K562 (cell line): Measurements from ENCODE around the gene DDAH1. TPM values are rescaled to one million over a fixed set of nuclear protein-coding genes. Genes with fewer than 3 reads are reported as not detected.
A peak's percentile ranks its signal among the peaks of the same experiment; 100 is the strongest.

Source experiments
- ATAC-seq: fragments of 200-7000 bp; cut with Tn5 transposase; 3 replicates; pipeline ENCODE4 v1.9.1; 2020; ENCODE audit warnings: moderate library complexity
- BruUV-seq: library from RNA; stranded (reverse); fragments of 400-500 nt; replicated peaks from 2 replicates; lab custom pipeline; 2021; lab: Mats Ljungman, UMichigan
- CTCF ChIA-PET: fragments of 300-600 bp; formaldehyde crosslinking; extraction: SDS; loops from one replicate; lab custom pipeline; 2021; ENCODE audit warnings: low intra/inter-chr PET ratio; lab: Yijun Ruan, JAX
- POLR2A ChIA-PET: fragments of 300-600, 350-650 bp; sonication (Branson Sonifier 250); formaldehyde crosslinking; extraction: SDS; loops from one replicate; lab custom pipeline; 2021; ENCODE audit warnings: antibody characterized with exemption, inconsistent platforms; lab: Yijun Ruan, JAX
- DNase-seq, 4 experiments: peaks; one replicate each; pipeline versions ENCODE4 v3.0.0 to v3.0.0-alpha.2; 2011 to 2018; ENCODE audit warnings: low spot score in 3 of 4, mixed read lengths in 3 of 4; ENCODE audit errors: extremely low read depth in 1 of 4
- FAIRE-seq: peaks from 2 replicates; lab custom pipeline; 2011; peaks lifted over from hg19 to GRCh38; lab: Jason Lieb, UNC
- H2AFZ ChIP-seq: 2 replicates; pipeline ENCODE4 v1.6.0; 2011; ENCODE audit warnings: low read depth, low read length, control low read depth, inconsistent platforms
- H3K27ac ChIP-seq: fragments of 200-600 bp; 3 replicates; pipeline ENCODE4 v1.8.0; 2011; ENCODE audit warnings: low read depth, mild to moderate bottlenecking, control low read depth, inconsistent platforms, low read length, moderate library complexity, mixed read lengths; ENCODE audit errors: extremely low read depth
- H3K27me3 ChIP-seq, 2 experiments: fragments of 300-600 bp in 1 of 2; 2 replicates in 1 of 2; 3 replicates in 1 of 2; pipeline versions ENCODE4 v1.6.0 to v1.8.0; 2011; ENCODE audit warnings: inconsistent platforms in 2 of 2, low read length in 2 of 2, mild to moderate bottlenecking in 1 of 2, mixed read lengths in 1 of 2, moderate library complexity in 1 of 2; ENCODE audit not compliant: control insufficient read depth in 2 of 2, insufficient read depth in 2 of 2
- H3K36me3 ChIP-seq: fragments of 300-600 bp; 3 replicates; pipeline ENCODE4 v1.8.0; 2011; ENCODE audit warnings: mild to moderate bottlenecking, low read length, inconsistent platforms; ENCODE audit not compliant: control insufficient read depth, insufficient read depth
- H3K4me1 ChIP-seq, 2 experiments: fragments of 200-600 bp in 1 of 2; replicated peaks in 1 of 2; 2 replicates in 1 of 2; 3 replicates in 1 of 2; pipeline versions ENCODE4 v1.5.1 to v1.8.0; 2011; ENCODE audit warnings: inconsistent platforms in 2 of 2, low read length in 2 of 2, mild to moderate bottlenecking in 1 of 2, mixed read lengths in 1 of 2, moderate library complexity in 1 of 2; ENCODE audit not compliant: control insufficient read depth in 2 of 2, insufficient read depth in 2 of 2
- H3K4me2 ChIP-seq: 2 replicates; pipeline ENCODE4 v1.6.1; 2011; ENCODE audit warnings: low read length, control low read depth, inconsistent platforms, mixed read lengths; ENCODE audit not compliant: insufficient read depth
- H3K4me3 ChIP-seq: fragments of 200-600 bp; sonication (generic), shearing (Covaris generic); 2 replicates; pipeline ENCODE4 v1.5.1; 2016; ENCODE audit warnings: control low read depth, inconsistent platforms
- H3K79me2 ChIP-seq: fragments of 200-600 bp; 3 replicates; pipeline ENCODE4 v1.8.0; 2011; ENCODE audit warnings: low read length, inconsistent platforms; ENCODE audit not compliant: control insufficient read depth, insufficient read depth
- H3K9ac ChIP-seq, 2 experiments: 2 replicates each; pipeline versions ENCODE4 v1.6.0 to v1.6.1; 2011; ENCODE audit warnings: low read depth in 2 of 2, low read length in 2 of 2, control low read depth in 1 of 2, inconsistent platforms in 1 of 2, mild to moderate bottlenecking in 1 of 2, mixed read lengths in 1 of 2; ENCODE audit not compliant: insufficient read depth in 1 of 2
- H3K9me1 ChIP-seq: one replicate; pipeline ENCODE4 v1.6.0; 2011; ENCODE audit warnings: inconsistent platforms, mild to moderate bottlenecking, low read length, moderate library complexity; ENCODE audit not compliant: control insufficient read depth, insufficient read depth
- H3K9me3 ChIP-seq: replicated peaks from 2 replicates; pipeline ENCODE4 v1.5.1; 2011; ENCODE audit warnings: low read depth, low read length, inconsistent platforms; ENCODE audit not compliant: control insufficient read depth, insufficient read depth
- H4K20me1 ChIP-seq: replicated peaks from 2 replicates; pipeline ENCODE4 v1.6.1; 2011; ENCODE audit warnings: low read length, inconsistent platforms, mixed read lengths; ENCODE audit not compliant: control insufficient read depth, insufficient read depth
- CAMTA2 ChIP-seq: fragments of 250-450 bp; sonication (Bioruptor Pico); conservative IDR thresholded peaks from 2 replicates; pipeline ENCODE4 v1.5.1; 2022
- ETV1 ChIP-seq: fragments of 450-650 bp; conservative IDR thresholded peaks from 2 replicates; pipeline ENCODE4 v1.6.1; 2016; ENCODE audit warnings: missing genetic modification characterization, control low read depth, low read depth, missing compliant biosample characterization
- FOSL1 ChIP-seq: fragments of 200-800 bp; sonication (Bioruptor generic); conservative IDR thresholded peaks from 2 replicates; pipeline ENCODE4 v1.6.1; 2016; ENCODE audit warnings: missing genetic modification characterization, missing compliant biosample characterization
- HDGF ChIP-seq: fragments of 450-650 bp; IDR thresholded peaks from 2 replicates; pipeline ENCODE4 v1.6.1; 2016
- JUN ChIP-seq, 2 experiments: sonication (generic) in 1 of 2; formaldehyde crosslinking in 1 of 2; IDR thresholded peaks; 2 replicates each; pipeline versions ENCODE4 v1.6.1 to v1.8.0; 2012 to 2022; ENCODE audit warnings: borderline replicate concordance in 2 of 2, mild to moderate bottlenecking in 2 of 2, improper control_type of control experiment in 1 of 2, low read depth in 1 of 2, low read length in 1 of 2, missing genetic modification reagents in 1 of 2
- JUND ChIP-seq, 2 experiments: IDR thresholded peaks; 2 replicates in 1 of 2; 3 replicates in 1 of 2; pipeline ENCODE4 v1.6.1; 2011; ENCODE audit warnings: borderline replicate concordance in 2 of 2, low read depth in 2 of 2, low read length in 2 of 2, improper control_type of control experiment in 1 of 2, missing biosample characterization in 1 of 2, missing genetic modification characterization in 1 of 2, missing genetic modification reagents in 1 of 2
- SMARCA5 ChIP-seq: fragments of 450-650 bp; IDR thresholded peaks from 2 replicates; pipeline ENCODE4 v1.6.1; 2016
- WGBS: fragments of 100-300 bp; shearing (Covaris generic); methylation state at CpG from one replicate; pipeline ENCODE4 v1.1.6; 2016; ENCODE audit warnings: low coverage, mixed read lengths; ENCODE audit not compliant: insufficient coverage; ENCODE audit errors: missing lambda C conversion rate; 5-methylcytosine and 5-hydroxymethylcytosine counted together
- in situ Hi-C: fragments of 300-500 bp; cut with MboI; formaldehyde crosslinking; loops from 4 replicates; pipeline ENCODE4 v1.15.0; 2018; ENCODE audit warnings: inconsistent platforms, mixed read lengths
- intact Hi-C: fragments of 100-400 bp; cut with micrococcal nuclease; formaldehyde crosslinking; loops from 2 replicates; pipeline ENCODE4 v1.14.2; 2022
- polyA plus RNA-seq, 8 experiments: library from polyadenylated mRNA; depleted of rRNA in 4 of 8; stranded (reverse) in 5 of 8; unstranded in 3 of 8; fragments of >200 nt; fragmentation: Nextera tagmentation in 2 of 8; fragmentation: Illumina TruSeq in 1 of 8; extraction: Ambion mirVana in 2 of 8; extraction: Trizol in 1 of 8; gene quantifications; 2 replicates each; pipeline versions ENCODE4 v1.2.1 to v1.2.3, GENCODE V29; 2011 to 2014; ENCODE audit warnings: inconsistent platforms in 1 of 8, missing spikeins in 1 of 8
- total RNA-seq, 7 experiments: library from RNA; depleted of rRNA in 6 of 7; stranded (reverse); fragments of >200 nt in 6 of 7; fragmentation: Illumina TruSeq in 2 of 7; extraction: Trizol in 2 of 7; gene quantifications; 2 replicates each; pipeline versions ENCODE4 v1.2.1 to v1.2.3, GENCODE V29; 2011 to 2021; ENCODE audit warnings: low replicate concordance in 1 of 7
- TF ChIP-seq, protein P1 (sequence below), 2 experiments: fragments of 450-650 bp in 1 of 2; sonication (generic) in 1 of 2; formaldehyde crosslinking in 1 of 2; IDR thresholded peaks in 1 of 2; conservative IDR thresholded peaks in 1 of 2; 2 replicates each; pipeline versions ENCODE4 v1.6.1 to v1.8.1; 2016 to 2023; ENCODE audit warnings: mild to moderate bottlenecking in 2 of 2, moderate library complexity in 2 of 2, inconsistent platforms in 1 of 2, missing genetic modification reagents in 1 of 2

The DDAH1 gene
- total and polyA plus RNA-seq, 9 of the 15 experiments (the other 6 are each of a cell fraction or from before 2014, with no cell fraction given): 0.04 to 0.24 (median 0.10) TPM

DNA sequence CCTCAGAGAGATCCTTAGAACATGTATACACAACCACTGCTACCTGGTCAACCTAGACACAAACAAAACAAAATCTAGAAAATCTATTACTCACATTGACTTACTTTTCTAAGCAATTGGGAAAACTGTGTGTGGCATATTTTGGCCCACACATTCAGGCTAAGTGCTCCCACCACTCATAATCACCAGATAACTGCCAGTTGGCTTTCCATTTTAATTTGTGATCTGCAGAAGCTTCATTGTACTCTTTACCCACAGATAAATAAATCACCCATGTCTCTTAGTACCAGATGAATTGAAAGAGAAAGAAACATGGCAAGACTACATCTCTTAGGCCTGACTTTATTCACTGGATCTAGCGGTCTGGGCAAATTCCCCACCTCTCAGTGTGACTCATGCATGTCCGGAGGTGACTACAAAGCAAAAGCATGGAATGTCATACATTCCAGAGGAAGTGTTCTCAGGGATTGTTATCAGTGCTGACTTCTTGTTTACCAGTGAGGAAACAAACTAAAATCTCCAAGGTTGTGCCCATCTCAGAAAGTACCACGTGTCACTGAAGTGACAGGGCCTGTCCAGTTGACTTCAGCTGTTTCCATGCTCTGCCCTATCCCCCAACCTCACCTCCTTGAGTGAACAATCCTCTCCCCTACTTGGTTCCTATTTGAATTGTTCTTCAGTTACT lies 136.1 kb downstream of the DDAH1 start:
- in situ Hi-C loops: no loop called here
- no peak overlapping the region for H3K9ac ChIP-seq
- POLR2A ChIA-PET: no interaction called here

More for the DNA sequence above, 136.1 kb downstream of the DDAH1 start:
- no peaks in the 10 kb centered on the region for H3K79me2 ChIP-seq
- H3K9me3 ChIP-seq: no peaks in the 10 kb centered on the region
- TF ChIP-seq JUND (IDR thresholded peaks at IDR 0.05; ENCODE audit: borderline replicate concordance, low read depth, low read length): peak; percentile 23; the same call in 1 of the 2 replicates
- TF ChIP-seq JUND (tag; IDR thresholded peaks at IDR 0.05; ENCODE audit: borderline replicate concordance, low read depth, low read length): no peak
- TF ChIP-seq FOSL1: peak; percentile 86
- TF ChIP-seq SMARCA5: no peak
- TF ChIP-seq, protein P1, sequence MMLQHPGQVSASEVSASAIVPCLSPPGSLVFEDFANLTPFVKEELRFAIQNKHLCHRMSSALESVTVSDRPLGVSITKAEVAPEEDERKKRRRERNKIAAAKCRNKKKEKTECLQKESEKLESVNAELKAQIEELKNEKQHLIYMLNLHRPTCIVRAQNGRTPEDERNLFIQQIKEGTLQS (IDR thresholded peaks at IDR 0.05): peak; percentile 54; the same call in 1 of the 2 replicates
- TF ChIP-seq, protein P1 (CRISPR knock-in tag; conservative IDR thresholded peaks at IDR 0.05): no peak
- no peak for TF ChIP-seq CAMTA2 (CRISPR knock-in tag)
- no peak for TF ChIP-seq HDGF
- TF ChIP-seq ETV1 (tag): 0 out of 2 replicates have a peak, but pooled peaks have one; percentile 35
- TF ChIP-seq JUN (IDR thresholded peaks at IDR 0.05; ENCODE audit: borderline replicate concordance, low read depth, low read length): 0 out of 2 replicates have a peak, but pooled peaks have one; percentile 48
- no peak for TF ChIP-seq JUN (CRISPR knock-in tag; IDR thresholded peaks at IDR 0.05; ENCODE audit: borderline replicate concordance)
- H3K4me1 ChIP-seq: no peaks in the 10 kb centered on the region
- FAIRE-seq (no peak), ATAC-seq (no peak), DNase-seq (no peak)
- CTCF ChIA-PET: no interaction called here
- H3K4me3 ChIP-seq: no peak overlapping the region
- H3K27ac ChIP-seq: no peak overlapping the region
- WGBS: 0% methylated on average over 3 of the region's 3 CpGs
- no peaks in the 10 kb centered on the region for H3K36me3 ChIP-seq
- H2AFZ ChIP-seq: no peak overlapping the region
- H3K4me2 ChIP-seq: no peak overlapping the region
- H4K20me1 ChIP-seq: no peaks in the 10 kb centered on the region
- intact Hi-C loops: no loop called here
- no peaks in the 10 kb centered on the region; a peak in 1 of 5 replicates for H3K27me3 ChIP-seq
- BruUV-seq: no TSS peak
- no peaks in the 10 kb centered on the region for H3K9me1 ChIP-seq
